ENCODE data around the gene LPP.

Gene LPP

GRCh38 chr3:188822411-188822810 is 668.5 kb downstream of the LPP start:
- DNase-seq, result no peak

DNA sequence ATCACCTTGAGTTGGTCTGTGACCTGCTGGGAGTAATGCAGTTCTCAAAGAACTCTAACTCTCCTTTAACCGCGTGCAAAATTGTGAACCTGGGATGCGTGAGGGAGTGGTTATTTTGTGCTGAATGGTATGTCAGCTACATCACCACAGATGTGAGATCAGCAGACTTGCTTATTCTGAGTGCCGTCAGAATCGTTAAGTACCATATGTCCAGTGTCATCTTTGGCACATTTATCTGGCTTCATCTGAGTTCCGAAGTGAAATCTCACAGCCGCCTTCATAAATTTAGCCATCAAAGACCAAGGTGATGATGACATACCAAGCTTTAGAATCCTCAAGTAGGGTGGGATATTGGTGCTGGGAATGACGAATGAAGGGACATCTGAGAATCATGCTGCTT is 670.6 kb downstream of the LPP start:
- no peak for DNase-seq

GRCh38 chr3:188825901-188826300 is 671.9 kb downstream of the LPP start:
- DNase-seq, result no peak

DNA sequence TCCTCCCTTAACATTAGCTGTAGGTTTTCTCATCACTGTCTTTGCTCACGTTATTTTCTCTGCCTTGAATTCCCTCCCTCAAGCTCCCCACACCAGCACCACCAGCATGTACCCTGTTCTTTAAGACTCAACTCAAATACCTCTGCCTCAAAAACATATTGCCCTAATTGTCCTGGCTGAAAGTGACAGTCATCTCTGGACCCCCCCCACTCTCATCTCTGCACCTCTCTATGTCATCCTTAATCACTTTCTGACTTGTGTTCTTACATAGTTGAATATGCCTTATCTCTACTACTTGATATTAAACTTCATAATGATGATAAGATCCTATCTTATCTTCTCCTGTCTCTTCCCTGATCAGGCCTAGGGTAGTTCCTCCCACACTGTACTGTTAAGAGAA is 672.6 kb downstream of the LPP start:
- no peak for DNase-seq

DNA sequence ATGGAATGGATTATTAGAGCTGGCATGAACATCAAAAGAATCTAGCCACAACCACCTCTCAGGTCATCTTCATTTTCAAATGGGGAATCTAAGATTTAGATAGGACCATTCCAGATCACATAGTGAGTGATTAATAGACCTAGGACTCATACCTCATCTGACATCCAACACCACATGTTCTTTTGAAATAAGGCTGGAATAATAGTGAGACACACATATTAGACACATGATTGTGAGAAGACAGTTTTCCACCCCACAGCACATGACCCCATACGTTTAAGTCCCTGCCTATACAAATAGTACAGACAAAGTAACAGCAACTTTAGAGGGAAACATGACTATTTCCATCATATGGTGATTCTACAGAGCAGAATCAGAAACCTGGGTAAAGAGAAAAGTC is 673.1 kb downstream of the LPP start:
- DNase-seq, result no peak

- DNase-seq, result no peak
Observed at GRCh38 chr3:188827576-188827975, 673.6 kb downstream of the LPP start.

DNA sequence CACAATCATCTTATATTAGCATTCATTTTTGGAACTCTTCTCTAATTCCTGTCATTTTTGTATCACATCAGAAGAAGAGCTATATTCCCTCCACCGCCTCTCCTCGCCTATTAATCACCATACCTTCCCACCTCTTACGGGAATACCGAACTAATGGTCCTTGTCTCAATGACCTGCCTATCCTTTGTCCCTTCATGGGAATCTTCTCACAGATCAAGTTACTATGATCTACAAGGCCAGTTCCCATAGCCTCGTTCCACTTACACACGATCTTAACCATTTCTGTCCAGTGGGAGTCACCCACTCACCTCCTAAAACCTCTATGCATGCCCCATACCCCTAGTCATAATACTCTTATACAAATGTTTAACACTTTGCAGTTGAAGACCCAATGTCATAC is 675.2 kb downstream of the LPP start:
- DNase-seq, result no peak

DNA sequence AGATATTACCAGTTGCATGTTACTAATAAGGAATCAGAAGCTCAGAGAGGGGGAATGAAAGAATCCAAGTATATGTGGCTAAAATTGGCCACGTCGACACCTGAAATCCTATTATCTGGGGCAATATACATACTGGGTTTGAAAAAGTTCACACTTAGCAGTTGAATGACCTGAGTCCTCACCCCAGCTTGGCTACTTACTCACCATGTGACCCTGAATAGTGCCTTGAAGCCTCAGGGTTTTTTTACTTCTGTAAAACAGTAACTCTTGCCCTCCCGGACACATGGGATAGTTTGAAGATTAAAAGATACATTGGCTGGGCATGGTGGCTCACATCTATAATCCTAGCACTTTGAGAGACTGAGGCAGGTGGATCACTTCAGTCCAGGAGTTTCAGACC is 675.6 kb downstream of the LPP start:
- DNase-seq, result no peak

- DNase-seq, result no peak
Observed at GRCh38 chr3:188830893-188831292, 676.9 kb downstream of the LPP start.

GRCh38 chr3:188832146-188832545 is 678.2 kb downstream of the LPP start:
- DNase-seq, result no peak

DNA sequence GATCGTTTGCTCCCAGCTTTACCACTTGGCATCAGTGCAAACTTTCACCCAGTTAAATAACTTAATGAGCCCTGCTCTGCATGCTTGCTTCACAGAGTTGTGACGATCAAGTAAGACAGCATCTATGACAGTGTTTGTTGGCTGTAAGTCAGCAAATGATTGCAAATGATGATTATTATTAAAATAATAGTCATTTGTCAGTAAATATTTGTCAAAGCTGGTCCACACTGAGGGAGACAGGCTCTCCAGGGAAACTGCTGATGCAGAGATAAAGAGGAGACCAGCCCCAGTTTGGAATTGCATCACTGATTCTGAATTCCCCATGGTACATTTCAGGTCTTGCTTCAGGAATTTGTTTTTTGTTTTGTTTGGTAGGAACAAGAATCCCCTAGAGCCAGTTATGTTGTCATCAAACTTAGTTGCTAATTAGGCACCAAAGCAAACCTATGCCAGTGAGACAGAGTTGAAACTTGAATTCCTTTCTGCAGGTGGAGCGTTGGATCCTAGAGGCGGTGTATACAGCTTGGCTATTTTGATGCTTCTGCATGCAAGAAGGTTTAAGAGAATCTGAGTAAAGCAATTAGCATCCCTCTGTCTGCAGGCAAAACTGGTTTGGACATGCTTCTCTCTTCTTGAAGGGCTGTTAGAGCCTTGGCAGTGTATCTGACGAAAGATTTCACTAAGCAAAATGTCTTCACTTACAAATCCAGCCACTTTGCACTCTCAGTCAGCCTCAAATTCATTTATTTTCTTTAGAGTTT is 679.2 kb downstream of the LPP start:
- no peak for DNase-seq

GRCh38 chr3:188834349-188834748 is 680.4 kb downstream of the LPP start:
- DNase-seq, result no peak

- DNase-seq, result no peak
Observed at GRCh38 chr3:188839187-188839695, 685.3 kb downstream of the LPP start.

GRCh38 chr3:188840290-188840689 is 686.3 kb downstream of the LPP start:
- no peak for DNase-seq

DNA sequence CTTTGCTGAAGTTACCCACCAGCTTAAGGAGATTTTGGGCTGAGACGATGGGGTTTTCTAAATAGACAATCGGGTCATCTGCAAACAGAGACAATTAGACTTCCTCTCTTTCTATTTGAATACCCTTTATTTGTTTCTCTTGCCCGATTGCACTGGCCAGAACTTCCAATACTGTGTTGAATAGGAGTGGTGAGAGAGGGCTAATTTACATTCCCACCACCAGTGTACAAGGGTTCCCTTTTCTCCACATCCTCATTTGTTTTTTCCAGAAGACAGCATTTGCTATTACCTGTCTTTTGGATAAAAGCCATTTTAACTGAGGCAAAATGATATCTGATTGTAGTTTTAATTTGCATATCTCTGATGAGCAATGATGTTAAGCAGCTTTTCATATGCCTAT is 687.9 kb downstream of the LPP start:
- DNase-seq, result no peak

DNA sequence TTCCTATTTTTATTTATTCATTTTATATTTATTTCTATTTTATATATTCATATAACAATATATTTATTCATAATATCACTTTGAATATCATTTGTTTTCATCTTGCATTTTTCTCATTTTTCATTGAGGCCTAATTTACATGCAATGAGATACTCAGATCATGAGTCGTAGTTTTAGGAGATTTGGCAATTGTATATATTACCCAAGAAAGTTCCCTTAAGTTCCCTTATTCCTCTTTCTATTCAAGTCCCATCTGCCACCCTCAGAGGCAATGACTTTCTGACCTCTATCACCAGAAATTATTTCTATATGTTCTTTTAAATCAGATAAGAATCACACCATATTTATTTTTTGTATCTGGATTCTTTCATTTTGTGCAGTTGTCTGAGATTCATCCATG is 688.7 kb downstream of the LPP start:
- DNase-seq, result no peak

DNA sequence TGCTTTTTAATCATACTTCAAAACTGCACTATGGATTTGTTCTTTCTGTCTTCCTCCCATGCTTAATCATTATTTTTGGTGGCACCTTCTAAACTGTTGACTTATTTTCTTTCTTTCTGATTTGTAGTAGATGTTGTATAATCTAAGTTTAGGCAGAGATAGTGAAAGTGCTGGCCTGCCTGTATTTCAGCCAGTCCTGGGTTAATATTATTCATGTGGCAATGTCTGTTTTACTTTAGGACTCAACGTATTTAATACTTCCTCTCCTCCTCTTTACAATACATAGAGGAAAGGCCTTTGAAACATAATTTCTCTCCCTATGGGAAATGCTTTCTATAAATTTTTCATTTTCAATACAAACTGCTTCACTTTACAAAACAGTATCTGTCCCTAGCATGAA is 690.1 kb downstream of the LPP start:
- no peak for DNase-seq

DNA sequence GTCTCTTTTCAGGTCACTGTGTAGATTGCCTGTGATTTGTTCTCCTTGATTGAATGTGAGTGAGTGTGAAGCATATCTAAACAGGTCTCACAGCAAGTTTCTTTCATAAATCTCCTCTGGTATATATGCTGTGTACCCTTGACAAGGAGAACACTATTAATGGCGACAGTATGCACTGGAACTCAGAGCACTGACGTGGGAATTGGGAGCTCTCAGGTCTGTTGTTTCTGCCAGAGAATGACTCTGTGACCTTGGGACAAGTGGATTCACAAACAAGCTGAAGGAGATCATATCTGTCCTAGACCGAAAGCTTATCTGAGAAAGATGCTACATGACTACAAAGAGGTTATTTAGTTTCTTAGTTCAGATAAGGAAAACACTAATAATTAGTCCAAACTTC is 691.6 kb downstream of the LPP start:
- DNase-seq, result no peak

DNA sequence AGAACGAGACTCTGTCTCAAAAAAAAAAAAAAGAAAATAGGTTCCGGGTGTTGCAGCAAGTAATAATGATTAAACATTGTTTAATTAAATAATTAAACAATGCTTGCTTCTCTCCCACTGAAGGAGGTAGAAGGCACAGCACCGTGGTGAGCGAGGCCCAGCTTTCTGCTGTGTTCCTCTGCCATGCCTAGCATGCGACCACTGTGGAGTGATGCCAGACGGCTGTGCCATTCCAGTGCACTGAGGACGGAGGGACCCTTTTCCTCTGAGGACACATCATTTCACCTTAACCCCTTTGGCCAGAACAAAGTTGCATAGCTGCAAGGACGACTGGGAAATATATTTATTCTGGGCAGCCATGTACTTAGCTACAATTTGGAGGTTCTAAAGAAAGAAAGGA is 695.0 kb downstream of the LPP start:
- no peak for DNase-seq

- DNase-seq, result peak; percentile 8 to 56
Observed at GRCh38 chr3:188853856-188854771, 700.2 kb downstream of the LPP start.

DNA sequence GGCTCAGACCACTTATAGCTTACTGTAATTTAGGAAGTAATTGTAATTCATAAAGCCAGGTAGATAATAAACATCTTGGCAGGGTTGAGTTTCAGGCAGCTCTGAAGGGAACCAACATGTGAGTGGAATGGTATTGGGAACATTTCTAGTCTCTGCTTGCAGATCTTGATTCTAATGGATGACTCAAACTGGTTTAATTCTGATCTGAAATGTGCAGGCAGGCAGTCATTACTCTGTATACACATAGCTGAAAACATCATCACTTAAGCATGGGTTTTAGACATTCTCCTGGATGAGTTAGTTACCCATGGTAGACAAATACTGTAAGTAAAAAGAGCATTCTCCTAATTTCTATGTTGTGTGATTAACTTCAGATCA is 700.8 kb downstream of the LPP start:
- DNase-seq, result no peak

GRCh38 chr3:188855675-188856074 is 701.7 kb downstream of the LPP start:
- no peak for DNase-seq

GRCh38 chr3:188860147-188860546 is 706.2 kb downstream of the LPP start:
- DNase-seq, result no peak
